Measurements from ENCODE around the gene TLX3. TPM values are rescaled to one million over a fixed set of nuclear protein-coding genes. Genes with fewer than 3 reads are reported as not detected.

Gene TLX3
- total and polyA plus RNA-seq, 2 donors (not counting 1 experiment from before 2014, with no cell fraction given), result not detected

DNA sequence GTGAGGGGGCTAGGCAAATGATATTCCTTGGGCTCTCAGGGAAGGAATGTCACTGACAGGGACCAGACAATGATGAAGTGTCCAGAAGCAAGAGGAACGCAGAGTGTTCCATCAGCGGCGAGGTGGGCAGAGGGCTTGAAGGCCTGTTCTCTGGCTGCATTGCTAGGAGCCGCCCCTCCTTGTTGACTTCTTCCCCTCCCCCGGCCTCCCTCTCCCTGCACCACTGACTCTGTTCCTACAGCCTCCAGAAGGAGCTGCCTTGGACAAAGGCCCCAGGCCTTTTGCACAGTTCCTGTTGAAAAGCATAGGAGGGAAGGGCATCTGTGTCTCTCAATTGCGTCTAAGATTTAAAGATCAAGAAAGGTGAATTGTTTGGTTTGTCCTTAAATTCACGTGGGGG, 12.4 kb downstream of the TLX3 start:
- Histone ChIP-seq H3K27ac (ENCODE audit: insufficient read depth, low read length) (no peak overlapping the region), H3K27me3 (ENCODE audit: control insufficient read depth, insufficient read depth, low read length) (peaks cover 45% of the 10 kb centered on the region)

DNA sequence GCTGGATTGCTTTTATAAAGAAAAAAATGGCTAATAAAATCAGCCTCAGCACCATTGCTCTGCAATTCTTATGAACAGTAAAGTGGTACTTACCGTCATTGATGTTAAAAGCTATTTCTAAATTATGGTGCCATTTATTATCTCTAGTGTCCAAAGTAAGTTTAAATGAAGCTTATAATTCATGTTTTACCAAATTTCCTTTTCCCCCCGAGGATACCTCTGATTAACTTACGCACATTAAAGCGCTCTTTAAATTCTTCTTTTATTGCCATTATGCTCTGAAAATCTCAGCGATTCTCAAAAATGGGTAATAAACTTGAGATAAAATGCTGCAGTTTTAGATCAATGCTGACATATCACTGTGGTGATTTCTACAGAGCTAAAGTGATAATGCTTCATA, 13.5 kb downstream of the TLX3 start:
- Histone ChIP-seq H3K36me3 (ENCODE audit: control insufficient read depth, insufficient read depth, low read length) (no peaks in the 10 kb centered on the region), H3K9ac (ENCODE audit: insufficient read depth, low read length) (no peak overlapping the region), H3K27me3 (ENCODE audit: control insufficient read depth, insufficient read depth, low read length) (peaks cover 35% of the 10 kb centered on the region), H3K4me3 (replicated peaks in 1 of 4; ENCODE audit: control extremely low read depth in 1 of 4, insufficient read depth in 1 of 4, low read depth in 3 of 4, low read length in 4 of 4) (no peak overlapping the region), H2AFZ (ENCODE audit: low read length) (no peak overlapping the region), H3K9me3 (ENCODE audit: control insufficient read depth, insufficient read depth, low read depth, low read length) (no peaks in the 10 kb centered on the region), H3K79me2 (ENCODE audit: control insufficient read depth, insufficient read depth, low read length) (no peaks in the 10 kb centered on the region), H3K4me2 (ENCODE audit: extremely low read depth, insufficient read depth, low read length) (no peak overlapping the region), H3K27ac (ENCODE audit: insufficient read depth, low read length) (no peak overlapping the region), H4K20me1 (ENCODE audit: control insufficient read depth, extremely low read depth, insufficient read depth, low read length) (no peaks in the 10 kb centered on the region), H3K4me1 (ENCODE audit: control insufficient read depth, extremely low read depth, insufficient read depth, low read length) (no peaks in the 10 kb centered on the region)
- no peak for DNase-seq (ENCODE audit: low read depth in 2 of 2)
- no peak for TF ChIP-seq EZH2 (IDR thresholded peaks at IDR 0.05; ENCODE audit: low read length, missing control alignments)
- TF ChIP-seq, protein P1, sequence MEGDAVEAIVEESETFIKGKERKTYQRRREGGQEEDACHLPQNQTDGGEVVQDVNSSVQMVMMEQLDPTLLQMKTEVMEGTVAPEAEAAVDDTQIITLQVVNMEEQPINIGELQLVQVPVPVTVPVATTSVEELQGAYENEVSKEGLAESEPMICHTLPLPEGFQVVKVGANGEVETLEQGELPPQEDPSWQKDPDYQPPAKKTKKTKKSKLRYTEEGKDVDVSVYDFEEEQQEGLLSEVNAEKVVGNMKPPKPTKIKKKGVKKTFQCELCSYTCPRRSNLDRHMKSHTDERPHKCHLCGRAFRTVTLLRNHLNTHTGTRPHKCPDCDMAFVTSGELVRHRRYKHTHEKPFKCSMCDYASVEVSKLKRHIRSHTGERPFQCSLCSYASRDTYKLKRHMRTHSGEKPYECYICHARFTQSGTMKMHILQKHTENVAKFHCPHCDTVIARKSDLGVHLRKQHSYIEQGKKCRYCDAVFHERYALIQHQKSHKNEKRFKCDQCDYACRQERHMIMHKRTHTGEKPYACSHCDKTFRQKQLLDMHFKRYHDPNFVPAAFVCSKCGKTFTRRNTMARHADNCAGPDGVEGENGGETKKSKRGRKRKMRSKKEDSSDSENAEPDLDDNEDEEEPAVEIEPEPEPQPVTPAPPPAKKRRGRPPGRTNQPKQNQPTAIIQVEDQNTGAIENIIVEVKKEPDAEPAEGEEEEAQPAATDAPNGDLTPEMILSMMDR (conservative IDR thresholded peaks at IDR 0.05 in 1 of 2, IDR thresholded peaks at IDR 0.05 in 1 of 2; ENCODE audit: low read depth in 1 of 2, low read length in 2 of 2), result no peak

More for the DNA sequence above, 12.4 kb downstream of the TLX3 start:
- Histone ChIP-seq H3K36me3 (ENCODE audit: control insufficient read depth, insufficient read depth, low read length) (no peaks in the 10 kb centered on the region), H3K4me3 (replicated peaks in 1 of 4; ENCODE audit: control extremely low read depth in 1 of 4, insufficient read depth in 1 of 4, low read depth in 3 of 4, low read length in 4 of 4) (no peak overlapping the region), H3K9me3 (ENCODE audit: control insufficient read depth, insufficient read depth, low read depth, low read length) (no peaks in the 10 kb centered on the region), H3K4me2 (ENCODE audit: extremely low read depth, insufficient read depth, low read length) (no peak overlapping the region), H3K79me2 (ENCODE audit: control insufficient read depth, insufficient read depth, low read length) (no peaks in the 10 kb centered on the region), H4K20me1 (ENCODE audit: control insufficient read depth, extremely low read depth, insufficient read depth, low read length) (no peaks in the 10 kb centered on the region), H2AFZ (ENCODE audit: low read length) (no peak overlapping the region), H3K9ac (ENCODE audit: insufficient read depth, low read length) (no peak overlapping the region), H3K4me1 (ENCODE audit: control insufficient read depth, extremely low read depth, insufficient read depth, low read length) (no peaks in the 10 kb centered on the region)
- DNase-seq (ENCODE audit: low read depth in 2 of 2), result no peak
- no peak for TF ChIP-seq EZH2 (IDR thresholded peaks at IDR 0.05; ENCODE audit: low read length, missing control alignments)
- TF ChIP-seq, protein P1 (conservative IDR thresholded peaks at IDR 0.05 in 1 of 2, IDR thresholded peaks at IDR 0.05 in 1 of 2; ENCODE audit: low read depth in 1 of 2, low read length in 2 of 2), result no peak

DNA sequence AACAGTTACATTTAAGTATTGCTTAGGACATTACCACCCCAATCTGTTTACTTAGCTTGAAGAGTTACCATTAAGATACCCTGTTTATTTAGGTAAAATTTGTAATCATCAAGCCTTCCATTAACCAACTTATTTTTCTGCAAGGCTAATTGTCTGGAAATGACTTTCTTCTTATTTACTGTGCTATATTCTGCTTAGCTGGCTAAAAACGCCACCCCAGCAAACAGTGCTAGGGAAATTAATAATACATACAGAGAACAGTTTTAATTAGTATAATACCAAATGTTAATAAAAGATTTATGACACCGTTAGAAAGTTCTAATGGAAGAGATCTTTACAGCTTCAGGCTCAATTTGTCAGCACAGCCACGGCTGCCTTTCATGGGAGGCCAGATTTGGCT, 14.0 kb downstream of the TLX3 start:
- no peaks in the 10 kb centered on the region for H3K4me1 ChIP-seq (ENCODE audit: control insufficient read depth, extremely low read depth, insufficient read depth, low read length)
- no peak overlapping the region for H3K4me2 ChIP-seq (ENCODE audit: extremely low read depth, insufficient read depth, low read length)
- peaks cover 30% of the 10 kb centered on the region for H3K27me3 ChIP-seq (ENCODE audit: control insufficient read depth, insufficient read depth, low read length)
- no peak overlapping the region for H3K4me3 ChIP-seq (replicated peaks in 1 of 4; ENCODE audit: control extremely low read depth in 1 of 4, insufficient read depth in 1 of 4, low read depth in 3 of 4, low read length in 4 of 4)
- no peaks in the 10 kb centered on the region for H3K36me3 ChIP-seq (ENCODE audit: control insufficient read depth, insufficient read depth, low read length)
- H2AFZ ChIP-seq (ENCODE audit: low read length), result no peak overlapping the region
- no peak overlapping the region for H3K9ac ChIP-seq (ENCODE audit: insufficient read depth, low read length)
- TF ChIP-seq, protein P1 (conservative IDR thresholded peaks at IDR 0.05 in 1 of 2, IDR thresholded peaks at IDR 0.05 in 1 of 2; ENCODE audit: low read depth in 1 of 2, low read length in 2 of 2), result no peak
- TF ChIP-seq EZH2 (IDR thresholded peaks at IDR 0.05; ENCODE audit: low read length, missing control alignments), result no peak
- no peak for DNase-seq (ENCODE audit: low read depth in 2 of 2)
- H4K20me1 ChIP-seq (ENCODE audit: control insufficient read depth, extremely low read depth, insufficient read depth, low read length), result no peaks in the 10 kb centered on the region
- H3K9me3 ChIP-seq (ENCODE audit: control insufficient read depth, insufficient read depth, low read depth, low read length), result no peaks in the 10 kb centered on the region
- H3K79me2 ChIP-seq (ENCODE audit: control insufficient read depth, insufficient read depth, low read length), result no peaks in the 10 kb centered on the region
- H3K27ac ChIP-seq (ENCODE audit: insufficient read depth, low read length), result no peak overlapping the region

Data from fibroblast of lung (primary cell).